Stimulated activated CD4-positive, alpha-beta T cell treated with anti-CD3 and anti-CD28 coated beads, Interleukin-1b, Interleukin-23, amount 100 ng/mL, for 4 hours (primary cell): ENCODE measurements around the gene KCNC4.

Experiments used
- DNase-seq, 2 donors: peaks; one replicate each; pipeline ENCODE4 v3.0.0-alpha.2; 2020; ENCODE audit warnings: low read depth in 2 of 2

KCNC4 gene

GRCh38 chr1:110253213-110253612 is 43.1 kb downstream of the KCNC4 start:
- no peak for DNase-seq

DNA sequence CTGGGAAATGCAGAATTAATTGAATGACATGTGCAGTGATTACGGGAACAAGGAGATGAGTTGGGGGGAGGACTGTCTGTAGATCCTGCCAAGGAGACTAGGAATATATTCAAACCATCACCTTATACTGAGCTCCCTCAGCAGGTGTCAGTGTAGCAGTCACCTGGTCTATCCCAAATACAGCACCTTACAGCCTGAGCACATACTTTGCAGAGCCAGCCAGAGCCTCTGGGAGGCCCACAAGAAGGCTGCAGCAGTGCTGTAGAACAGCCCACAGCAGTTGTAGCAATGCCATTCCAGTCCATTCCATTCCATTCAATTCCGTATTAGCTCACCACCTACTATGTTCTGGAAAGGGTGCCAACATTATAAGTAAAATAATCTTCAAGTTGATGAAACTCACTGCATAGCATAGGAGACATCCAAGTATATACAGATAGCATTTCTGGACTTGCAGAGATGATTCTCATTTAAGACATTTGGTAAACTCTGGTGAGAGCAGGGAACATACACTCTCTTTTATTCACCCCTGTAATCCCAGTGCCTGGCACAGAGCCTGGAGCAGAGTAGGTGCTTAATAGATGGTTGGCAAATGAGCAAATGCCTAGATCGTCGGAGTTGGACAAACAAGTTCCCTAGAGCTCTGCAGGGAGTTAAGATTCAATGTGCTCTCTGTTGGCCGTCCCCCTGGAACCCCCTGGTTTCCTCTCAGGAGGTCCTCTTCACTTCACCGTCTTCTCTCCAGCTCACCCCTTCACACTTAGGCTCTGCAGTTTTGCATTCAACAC is 44.7 kb downstream of the KCNC4 start:
- no peak for DNase-seq

DNA sequence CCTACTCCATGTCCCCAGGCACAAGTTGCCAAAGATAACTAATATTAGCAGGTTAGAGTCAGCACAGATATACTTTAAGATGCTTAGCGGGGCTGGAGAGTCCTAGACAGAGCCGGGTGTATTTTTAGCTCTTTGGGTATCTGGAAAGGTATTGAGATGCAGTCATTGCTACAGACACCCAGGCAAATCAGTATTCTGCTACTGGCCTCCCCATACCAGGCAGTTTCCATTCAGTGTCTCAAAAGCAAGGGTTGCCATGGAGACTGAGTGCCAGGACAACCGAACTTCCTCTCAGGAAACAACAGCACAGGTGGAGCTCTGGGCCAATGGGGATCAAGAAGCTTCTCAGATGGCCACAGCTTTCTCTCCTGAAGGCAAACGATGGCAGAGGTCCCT is 45.3 kb downstream of the KCNC4 start:
- no peak for DNase-seq

DNA sequence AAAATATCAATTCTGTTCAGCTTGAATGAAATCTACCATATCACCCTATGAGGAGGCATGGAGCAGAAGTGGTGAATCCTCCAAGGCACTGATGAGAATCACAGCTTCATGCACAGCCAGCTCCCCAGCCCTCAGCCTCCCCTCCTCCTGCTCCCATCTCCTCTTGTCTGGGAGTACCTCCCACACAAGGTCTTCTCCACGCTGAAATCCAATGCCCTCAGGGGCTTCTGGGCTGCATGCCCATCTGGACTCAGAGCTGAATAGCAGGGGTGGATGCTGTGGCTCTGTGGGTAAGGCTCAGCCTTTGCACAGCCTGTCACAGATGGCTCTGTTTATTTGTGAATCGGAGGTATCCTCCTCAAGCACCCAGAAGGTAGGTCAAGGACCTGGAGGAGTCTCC is 48.6 kb downstream of the KCNC4 start:
- DNase-seq = no peak

DNA sequence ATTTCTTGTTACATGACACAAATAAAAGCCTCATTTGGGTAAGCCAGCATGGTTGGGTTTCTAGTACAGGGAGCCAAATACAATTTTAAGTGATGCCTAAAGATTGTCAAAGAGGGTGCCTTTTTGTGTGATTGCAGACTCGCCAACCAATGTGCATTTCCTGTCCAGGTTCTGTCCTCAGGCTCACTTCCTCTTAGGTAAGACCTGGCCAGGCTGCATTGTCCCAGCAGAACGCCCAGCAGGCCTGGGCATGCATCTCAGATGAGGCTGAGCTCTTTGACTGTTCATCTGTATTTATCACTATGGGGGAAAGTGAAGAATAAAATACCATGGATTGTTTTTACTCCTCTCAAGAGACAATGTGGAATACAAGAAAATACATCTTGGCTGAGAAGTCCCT is 49.7 kb downstream of the KCNC4 start:
- no peak for DNase-seq
